Psoas muscle (tissue), 8 donors: Measurements from ENCODE around the gene TNIK. TPM values are rescaled to one million over a fixed set of nuclear protein-coding genes. Genes with fewer than 3 reads are reported as not detected.
A peak's percentile ranks its signal among the peaks of the same experiment; 100 is the strongest.

Experiments
- ATAC-seq, 4 donors: fragments of 200-7000 bp; cut with Tn5 transposase; one replicate each; pipeline ENCODE4 v1.9.1; 2020; ENCODE audit warnings: moderate library complexity in 3 of 4, mild to moderate bottlenecking in 2 of 4
- DNase-seq, 2 donors: peaks; one replicate each; pipeline ENCODE4 v3.0.0-alpha.2; 2020
- H3K27ac ChIP-seq: fragments of 200-600 bp; one replicate; pipeline ENCODE4 v1.8.0; 2022
- H3K27me3 ChIP-seq, 3 donors: fragments of 200-600 bp in 1 of 3; one replicate each; pipeline versions ENCODE4 v1.6.1 to v1.8.0; 2013 to 2022; ENCODE audit warnings: low read length in 2 of 3, mild to moderate bottlenecking in 2 of 3, moderate library complexity in 1 of 3; ENCODE audit not compliant: insufficient read depth in 3 of 3
- H3K36me3 ChIP-seq, 2 donors: fragments of 200-600 bp in 1 of 2; one replicate each; pipeline versions ENCODE4 v1.6.1 to v1.8.0; 2013 to 2022; ENCODE audit warnings: low read depth in 1 of 2, mild to moderate bottlenecking in 1 of 2, moderate library complexity in 1 of 2; ENCODE audit not compliant: insufficient read depth in 1 of 2
- H3K4me1 ChIP-seq: fragments of 200-600 bp; one replicate; pipeline ENCODE4 v1.8.0; 2022
- H3K4me3 ChIP-seq: fragments of 200-600 bp; one replicate; pipeline ENCODE4 v1.8.0; 2022; ENCODE audit warnings: mild to moderate bottlenecking
- H3K9me3 ChIP-seq: fragments of 200-600 bp; one replicate; pipeline ENCODE4 v1.8.0; 2022
- WGBS, 3 donors: extraction: QIAGEN DNeasy Blood & Tissue Kit; methylation state at CpG; one replicate each; pipeline versions ENCODE4 v1.1.6 to v1.1.7; 2013; 5-methylcytosine and 5-hydroxymethylcytosine counted together
- intact Hi-C, 2 donors: fragments of 100-400 bp; cut with DNase I; formaldehyde crosslinking; loops; one replicate each; pipeline versions ENCODE4 v1.11.0 to v1.14.2; 2022
- polyA plus RNA-seq, 3 donors: library from polyadenylated mRNA; stranded (reverse); fragments of 200-250 nt; gene quantifications; one replicate each; pipeline ENCODE4 v1.2.3, GENCODE V29; 2013
- total RNA-seq, 4 donors: library from RNA; stranded (reverse); fragmentation: NEBNext Ultra II Directional in 2 of 4; extraction: Animal tissue kit (Norgen Biotek cat#: 25700) in 2 of 4; gene quantifications; one replicate each; pipeline versions ENCODE4 v1.2.1 to v1.2.4, GENCODE V29; 2021 to 2023
- TF ChIP-seq, protein P1 (sequence below): fragments of 200-600 bp; IDR thresholded peaks from one replicate; pipeline ENCODE4 v1.8.0; 2022; ENCODE audit warnings: antibody characterized with exemption
- donor health status: healthy with polysubstance abuse.
- donor health status: DM: no; HTN: no; CAD: no; lungs with moderate emphysema.
- donor health status: Bipolar disorder and iron deficiency.
- donor health status: healthy.
- donor health status: DM: yes; HTN: yes; CAD: no.
- donor health status: DM: no; HTN: no; CAD: no.
- donor health status: DM: no; HTN: no; CAD: no.
- donor health status: DM: yes; HTN: yes; CAD: no.

TNIK gene
- total and polyA plus RNA-seq, 7 donors, result 9.9 to 32.4 (median 12.5) TPM

DNA sequence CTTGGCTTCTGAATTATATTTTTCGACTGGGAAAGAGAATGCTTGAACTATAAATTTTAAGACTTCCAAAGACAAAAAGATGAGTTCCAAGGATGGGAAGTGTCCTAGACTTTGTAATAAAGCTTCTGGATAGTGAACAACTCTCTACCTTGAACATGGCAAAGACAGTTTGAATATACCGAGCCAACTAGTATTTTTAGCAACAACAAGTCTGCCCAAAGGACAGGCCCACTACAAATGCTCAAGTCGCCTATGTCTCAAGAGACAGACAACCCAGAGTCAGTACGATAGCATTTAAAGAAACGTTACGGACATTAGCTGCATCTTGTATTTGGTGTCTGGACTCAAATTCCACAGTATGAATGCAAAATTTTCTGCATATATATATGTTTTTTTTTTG is 258.4 kb downstream of the TNIK start:
- no peak for DNase-seq
- peak; percentile 53 to 76 (median 74) for ATAC-seq
- Histone ChIP-seq H3K4me1 (peaks cover 46% of the 10 kb centered on the region), H3K9me3 (no peaks in the 10 kb centered on the region), H3K27ac (peak overlapping the region; percentile 54), H3K36me3 (peaks cover 0 to 6% of the 10 kb centered on the region in 2 donors), H3K4me3 (peak overlapping the region; percentile 8), H3K27me3 (no peaks in the 10 kb centered on the region)
- intact Hi-C loops, result loop anchor here in 1 of 2 donors (5.0 kb wide), 1 partner anchor 55 kb away; no protein-coding TSS in a partner anchor
- TF ChIP-seq, protein P1, sequence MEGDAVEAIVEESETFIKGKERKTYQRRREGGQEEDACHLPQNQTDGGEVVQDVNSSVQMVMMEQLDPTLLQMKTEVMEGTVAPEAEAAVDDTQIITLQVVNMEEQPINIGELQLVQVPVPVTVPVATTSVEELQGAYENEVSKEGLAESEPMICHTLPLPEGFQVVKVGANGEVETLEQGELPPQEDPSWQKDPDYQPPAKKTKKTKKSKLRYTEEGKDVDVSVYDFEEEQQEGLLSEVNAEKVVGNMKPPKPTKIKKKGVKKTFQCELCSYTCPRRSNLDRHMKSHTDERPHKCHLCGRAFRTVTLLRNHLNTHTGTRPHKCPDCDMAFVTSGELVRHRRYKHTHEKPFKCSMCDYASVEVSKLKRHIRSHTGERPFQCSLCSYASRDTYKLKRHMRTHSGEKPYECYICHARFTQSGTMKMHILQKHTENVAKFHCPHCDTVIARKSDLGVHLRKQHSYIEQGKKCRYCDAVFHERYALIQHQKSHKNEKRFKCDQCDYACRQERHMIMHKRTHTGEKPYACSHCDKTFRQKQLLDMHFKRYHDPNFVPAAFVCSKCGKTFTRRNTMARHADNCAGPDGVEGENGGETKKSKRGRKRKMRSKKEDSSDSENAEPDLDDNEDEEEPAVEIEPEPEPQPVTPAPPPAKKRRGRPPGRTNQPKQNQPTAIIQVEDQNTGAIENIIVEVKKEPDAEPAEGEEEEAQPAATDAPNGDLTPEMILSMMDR, result no peak
- WGBS, 3 donors, result 25 to 35% (median 28%) methylated on average over 6 of the region's 6 CpGs

DNA sequence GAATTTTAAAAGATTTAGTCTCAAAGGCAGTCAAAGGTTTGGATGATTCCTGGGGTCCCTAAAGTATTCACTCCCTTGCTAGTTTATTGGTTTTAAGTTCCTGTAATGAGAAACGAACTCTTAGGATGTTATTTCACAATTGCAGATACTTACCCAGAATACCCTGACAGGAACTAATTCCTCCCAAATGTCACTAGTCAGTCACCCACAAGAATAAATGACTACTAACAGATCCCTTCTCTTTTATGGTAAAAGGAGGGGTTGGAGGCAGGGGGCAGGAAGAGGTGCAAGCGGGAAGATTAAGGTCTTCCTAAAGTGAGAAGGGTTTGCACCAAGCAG is 259.5 kb downstream of the TNIK start:
- Histone ChIP-seq H3K9me3 (no peaks in the 10 kb centered on the region), H3K27ac (peak overlapping the region; percentile 20), H3K36me3 (no peaks in the 10 kb centered on the region), H3K27me3 (no peaks in the 10 kb centered on the region), H3K4me3 (no peak overlapping the region), H3K4me1 (peaks cover 46% of the 10 kb centered on the region)
- DNase-seq (no peak), ATAC-seq (no peak)
- TF ChIP-seq, protein P1, result no peak
- 56 to 89% (median 74%) methylated on average over 2 of the region's 2 CpGs for WGBS, 3 donors
- intact Hi-C loops, result loop anchor here in 1 of 2 donors (5.0 kb wide), 1 partner anchor 57 kb away; no protein-coding TSS in a partner anchor

DNA sequence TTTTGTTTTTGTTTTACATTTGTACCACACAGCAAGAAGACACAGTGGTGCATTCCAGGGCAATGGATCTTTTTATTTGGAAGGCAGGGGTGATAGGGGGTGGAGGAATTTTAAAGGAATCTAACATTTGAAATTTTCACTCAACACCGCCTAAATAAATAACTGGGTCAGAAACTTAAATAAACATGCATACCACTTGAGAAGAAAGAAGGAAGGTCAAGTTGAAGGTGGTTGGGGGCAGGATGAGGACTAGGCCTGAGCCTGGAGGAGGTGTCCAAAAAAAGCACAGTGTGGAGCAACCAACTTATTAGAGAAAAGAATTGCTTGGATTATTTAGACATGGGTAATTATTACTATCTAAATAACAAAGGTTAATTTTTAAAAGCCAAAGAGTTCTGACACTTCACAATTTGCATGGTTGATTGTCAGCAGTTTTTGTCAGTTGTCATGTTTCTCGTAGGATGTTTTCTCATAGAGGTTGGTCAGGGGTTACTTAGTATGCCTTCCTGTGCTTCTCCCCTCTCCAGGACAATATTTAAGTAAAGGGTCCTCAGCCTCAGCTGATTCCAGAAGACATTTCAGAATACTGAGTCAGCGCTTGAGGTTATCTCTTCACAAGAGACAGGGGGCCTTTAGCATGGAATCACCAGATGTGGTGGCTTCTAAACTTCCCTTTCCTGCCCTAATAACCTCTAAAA is 260.0 kb downstream of the TNIK start:
- Histone ChIP-seq H3K27ac (peak overlapping the region; percentile 20), H3K36me3 (no peaks in the 10 kb centered on the region), H3K4me3 (no peak overlapping the region), H3K27me3 (no peaks in the 10 kb centered on the region), H3K9me3 (no peaks in the 10 kb centered on the region), H3K4me1 (peaks cover 46% of the 10 kb centered on the region)
- TF ChIP-seq, protein P1, result no peak
- ATAC-seq (no peak), DNase-seq (no peak)
- intact Hi-C loops, result loop anchor here in 1 of 2 donors (5.0 kb wide), 1 partner anchor 57 kb away; no protein-coding TSS in a partner anchor
- 61 to 91% (median 80%) methylated on average over 3 of the region's 3 CpGs for WGBS, 3 donors

DNA sequence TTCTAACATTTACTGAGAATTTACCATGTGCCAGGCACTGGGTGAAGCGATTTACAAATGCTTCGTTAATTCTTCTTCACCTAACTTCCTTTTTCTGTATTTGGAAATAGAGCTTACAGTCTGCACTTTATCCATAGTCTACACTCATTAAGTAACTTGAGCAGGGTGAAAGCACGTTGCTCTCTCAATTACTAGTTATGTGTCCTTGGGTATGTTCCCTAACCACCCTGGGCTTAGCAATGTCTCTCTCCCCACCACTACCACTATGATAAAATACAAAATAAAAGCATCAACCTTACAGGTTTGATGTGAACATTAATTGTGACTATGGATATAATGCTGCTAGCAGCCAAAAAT is 260.8 kb downstream of the TNIK start:
- peak; percentile 66 to 74 (median 66) for ATAC-seq
- intact Hi-C loops, result loop anchor here in 1 of 2 donors (10.0 kb wide), 1 partner anchor 115 kb away; no protein-coding TSS in a partner anchor

More for the DNA sequence above, 260.8 kb downstream of the TNIK start:
- no peaks in the 10 kb centered on the region for H3K9me3 ChIP-seq
- H3K27me3 ChIP-seq, result no peaks in the 10 kb centered on the region
- TF ChIP-seq, protein P1, result no peak
- H3K4me3 ChIP-seq, result no peak overlapping the region
- 47 to 76% (median 53%) methylated on average over 3 of the region's 3 CpGs for WGBS, 3 donors
- peaks cover 46% of the 10 kb centered on the region for H3K4me1 ChIP-seq
- H3K36me3 ChIP-seq, result no peaks in the 10 kb centered on the region
- peak overlapping the region; percentile 57 for H3K27ac ChIP-seq
- no peak for DNase-seq
